Measurements from ENCODE around the gene RIC1.
"Not testable (repeated sequence)": the region's sequence is repeated elsewhere in the genome, so short reads cannot be mapped to it uniquely, and the experiment has no call there.

RIC1 gene

GRCh38 chr9:5764130-5764868 lies 135.4 kb downstream of the RIC1 start:
- peak; percentile 73 for ATAC-seq
- Mint-ChIP-seq H3K4me1 (peaks cover 11% of the 10 kb centered on the region), H3K9me3 (no peaks in the 10 kb centered on the region), H3K27ac (no peak overlapping the region), H3K4me3 (no peak overlapping the region), H3K36me3 (peaks cover 84% of the 10 kb centered on the region), H3K27me3 (no peaks in the 10 kb centered on the region)

GRCh38 chr9:5767968-5768932 lies 139.3 kb downstream of the RIC1 start:
- H3K4me3 Mint-ChIP-seq, result no peak overlapping the region
- H3K36me3 Mint-ChIP-seq, result peaks cover 85% of the 10 kb centered on the region
- no peak for ATAC-seq
- no peaks in the 10 kb centered on the region for H3K9me3 Mint-ChIP-seq
- H3K4me1 Mint-ChIP-seq, result peaks cover 5% of the 10 kb centered on the region
- H3K27me3 Mint-ChIP-seq, result no peaks in the 10 kb centered on the region
- no peak overlapping the region for H3K27ac Mint-ChIP-seq

- Mint-ChIP-seq H3K27ac (no peak overlapping the region), H3K4me1 (no peaks in the 10 kb centered on the region), H3K27me3 (no peaks in the 10 kb centered on the region), H3K36me3 (peaks cover 73% of the 10 kb centered on the region), H3K9me3 (peaks cover 4% of the 10 kb centered on the region), H3K4me3 (no peak overlapping the region)
- ATAC-seq, result no peak
Observed at GRCh38 chr9:5773324-5773999, 144.6 kb downstream of the RIC1 start.

GRCh38 chr9:5778805-5779204 lies 149.9 kb downstream of the RIC1 start:
- H3K36me3 Mint-ChIP-seq, result peaks cover 80% of the 10 kb centered on the region
- H3K4me1 Mint-ChIP-seq, result no peaks in the 10 kb centered on the region
- H3K4me3 Mint-ChIP-seq, result no peak overlapping the region
- H3K27ac Mint-ChIP-seq, result no peak overlapping the region
- no peaks in the 10 kb centered on the region for H3K27me3 Mint-ChIP-seq
- peaks cover 29% of the 10 kb centered on the region for H3K9me3 Mint-ChIP-seq
- ATAC-seq, result no peak

- not testable (repeated sequence) for H3K4me1 Mint-ChIP-seq, H3K27me3 Mint-ChIP-seq, H3K4me3 Mint-ChIP-seq, H3K27ac Mint-ChIP-seq, ATAC-seq
- Mint-ChIP-seq H3K36me3 (peaks cover 80% of the 10 kb centered on the region), H3K9me3 (peaks cover 29% of the 10 kb centered on the region)
Observed at GRCh38 chr9:5779705-5780218, 150.9 kb downstream of the RIC1 start.

GRCh38 chr9:5783420-5783819 lies 154.5 kb downstream of the RIC1 start:
- not testable (repeated sequence) for ATAC-seq, H3K4me1 Mint-ChIP-seq, H3K27me3 Mint-ChIP-seq, H3K27ac Mint-ChIP-seq, H3K4me3 Mint-ChIP-seq
- peaks cover 26% of the 10 kb centered on the region for H3K9me3 Mint-ChIP-seq
- peaks cover 82% of the 10 kb centered on the region for H3K36me3 Mint-ChIP-seq

GRCh38 chr9:5783982-5784381 lies 155.1 kb downstream of the RIC1 start:
- Mint-ChIP-seq H3K36me3 (peaks cover 82% of the 10 kb centered on the region), H3K4me1 (no peaks in the 10 kb centered on the region), H3K4me3 (no peak overlapping the region), H3K9me3 (peaks cover 23% of the 10 kb centered on the region), H3K27ac (no peak overlapping the region), H3K27me3 (no peaks in the 10 kb centered on the region)
- no peak for ATAC-seq

- Mint-ChIP-seq H3K27me3 (no peaks in the 10 kb centered on the region), H3K4me3 (no peak overlapping the region), H3K9me3 (peaks cover 23% of the 10 kb centered on the region), H3K36me3 (peaks cover 82% of the 10 kb centered on the region), H3K4me1 (peaks cover 3% of the 10 kb centered on the region), H3K27ac (no peak overlapping the region)
- ATAC-seq, result no peak
Observed at GRCh38 chr9:5784526-5785315, 155.8 kb downstream of the RIC1 start.

GRCh38 chr9:5786370-5787127 lies 157.6 kb downstream of the RIC1 start:
- Mint-ChIP-seq H3K27ac (no peak overlapping the region), H3K4me3 (no peak overlapping the region), H3K36me3 (peaks cover 82% of the 10 kb centered on the region), H3K27me3 (no peaks in the 10 kb centered on the region), H3K4me1 (peaks cover 17% of the 10 kb centered on the region), H3K9me3 (peaks cover 16% of the 10 kb centered on the region)
- no peak for ATAC-seq

GRCh38 chr9:5787220-5787619 lies 158.3 kb downstream of the RIC1 start:
- Mint-ChIP-seq H3K36me3 (peaks cover 82% of the 10 kb centered on the region), H3K4me3 (no peak overlapping the region), H3K9me3 (peaks cover 11% of the 10 kb centered on the region), H3K27ac (no peak overlapping the region), H3K4me1 (peaks cover 17% of the 10 kb centered on the region), H3K27me3 (no peaks in the 10 kb centered on the region)
- ATAC-seq, result no peak

- Mint-ChIP-seq H3K36me3 (peaks cover 76% of the 10 kb centered on the region), H3K27me3 (no peaks in the 10 kb centered on the region), H3K4me1 (peaks cover 17% of the 10 kb centered on the region), H3K4me3 (no peak overlapping the region), H3K9me3 (peaks cover 7% of the 10 kb centered on the region), H3K27ac (no peak overlapping the region)
- ATAC-seq, result no peak
Observed at GRCh38 chr9:5787759-5788302, 158.9 kb downstream of the RIC1 start.

GRCh38 chr9:5789489-5789888 lies 160.6 kb downstream of the RIC1 start:
- no peak for ATAC-seq
- Mint-ChIP-seq H3K27ac (no peak overlapping the region), H3K36me3 (peaks cover 78% of the 10 kb centered on the region), H3K4me3 (no peak overlapping the region), H3K27me3 (no peaks in the 10 kb centered on the region), H3K9me3 (no peaks in the 10 kb centered on the region), H3K4me1 (peaks cover 24% of the 10 kb centered on the region)

GRCh38 chr9:5790923-5791322 lies 162.0 kb downstream of the RIC1 start:
- Mint-ChIP-seq H3K4me3 (no peak overlapping the region), H3K36me3 (peaks cover 81% of the 10 kb centered on the region), H3K9me3 (no peaks in the 10 kb centered on the region), H3K27ac (peak overlapping the region; percentile 18), H3K4me1 (peaks cover 24% of the 10 kb centered on the region), H3K27me3 (no peaks in the 10 kb centered on the region)
- ATAC-seq, result no peak

- Mint-ChIP-seq H3K27me3 (no peaks in the 10 kb centered on the region), H3K9me3 (no peaks in the 10 kb centered on the region), H3K4me3 (no peak overlapping the region), H3K27ac (no peak overlapping the region), H3K4me1 (peaks cover 31% of the 10 kb centered on the region), H3K36me3 (peaks cover 81% of the 10 kb centered on the region)
- no peak for ATAC-seq
Observed at GRCh38 chr9:5791870-5792269, 163.0 kb downstream of the RIC1 start.
